ENCODE measurements around the gene VIL1. TPM values are rescaled to one million over a fixed set of nuclear protein-coding genes. Genes with fewer than 3 reads are reported as not detected.
A peak's percentile ranks its signal among the peaks of the same experiment; 100 is the strongest.

Gene VIL1
- total RNA-seq, 4 donors from 2014 or later, result 189 to 1,274 (median 741) TPM

DNA sequence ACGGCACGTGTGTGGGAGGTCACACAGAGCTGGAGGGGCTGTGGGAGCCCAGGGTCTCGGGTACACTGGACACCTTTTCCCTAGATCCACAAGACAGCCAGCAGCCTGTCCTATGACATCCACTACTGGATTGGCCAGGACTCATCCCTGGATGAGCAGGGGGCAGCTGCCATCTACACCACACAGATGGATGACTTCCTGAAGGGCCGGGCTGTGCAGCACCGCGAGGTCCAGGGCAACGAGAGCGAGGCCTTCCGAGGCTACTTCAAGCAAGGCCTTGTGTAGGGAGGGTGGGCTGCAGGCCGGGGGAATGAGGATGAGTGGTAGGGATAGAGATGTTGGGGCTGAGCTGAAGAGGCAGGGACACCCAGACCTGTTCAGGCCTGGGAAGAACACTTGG, 6.6 kb downstream of the VIL1 start:
- TF ChIP-seq, protein P1, sequence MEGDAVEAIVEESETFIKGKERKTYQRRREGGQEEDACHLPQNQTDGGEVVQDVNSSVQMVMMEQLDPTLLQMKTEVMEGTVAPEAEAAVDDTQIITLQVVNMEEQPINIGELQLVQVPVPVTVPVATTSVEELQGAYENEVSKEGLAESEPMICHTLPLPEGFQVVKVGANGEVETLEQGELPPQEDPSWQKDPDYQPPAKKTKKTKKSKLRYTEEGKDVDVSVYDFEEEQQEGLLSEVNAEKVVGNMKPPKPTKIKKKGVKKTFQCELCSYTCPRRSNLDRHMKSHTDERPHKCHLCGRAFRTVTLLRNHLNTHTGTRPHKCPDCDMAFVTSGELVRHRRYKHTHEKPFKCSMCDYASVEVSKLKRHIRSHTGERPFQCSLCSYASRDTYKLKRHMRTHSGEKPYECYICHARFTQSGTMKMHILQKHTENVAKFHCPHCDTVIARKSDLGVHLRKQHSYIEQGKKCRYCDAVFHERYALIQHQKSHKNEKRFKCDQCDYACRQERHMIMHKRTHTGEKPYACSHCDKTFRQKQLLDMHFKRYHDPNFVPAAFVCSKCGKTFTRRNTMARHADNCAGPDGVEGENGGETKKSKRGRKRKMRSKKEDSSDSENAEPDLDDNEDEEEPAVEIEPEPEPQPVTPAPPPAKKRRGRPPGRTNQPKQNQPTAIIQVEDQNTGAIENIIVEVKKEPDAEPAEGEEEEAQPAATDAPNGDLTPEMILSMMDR (IDR thresholded peaks at IDR 0.05), result no peak
- no peak for TF ChIP-seq POLR2A (IDR thresholded peaks at IDR 0.05)
- Histone ChIP-seq H3K36me3 (peaks cover 0 to 65% (median 0%) of the 10 kb centered on the region in 3 donors), H3K27me3 (no peaks in the 10 kb centered on the region), H3K4me1 (no peaks in the 10 kb centered on the region), H3K4me3 (no peak overlapping the region), H3K9me3 (no peaks in the 10 kb centered on the region), H3K27ac (no peak overlapping the region)
- DNase-seq, result no peak

DNA sequence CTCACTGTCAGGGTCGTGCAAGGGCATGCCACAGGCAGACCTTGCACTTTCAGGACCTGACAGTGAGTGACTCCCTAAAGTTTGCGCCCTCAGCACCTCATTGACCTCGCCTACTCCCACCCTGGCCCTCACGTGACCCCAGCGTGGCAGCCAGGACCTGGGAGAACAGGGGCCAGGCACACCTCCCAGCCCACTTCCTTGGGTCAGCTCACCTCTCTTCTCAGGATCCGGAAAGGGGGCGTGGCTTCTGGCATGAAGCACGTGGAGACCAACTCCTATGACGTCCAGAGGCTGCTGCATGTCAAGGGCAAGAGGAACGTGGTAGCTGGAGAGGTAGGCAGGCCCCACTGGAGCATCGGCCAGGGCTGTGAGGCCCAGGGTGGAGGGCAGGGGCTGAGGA, 8.8 kb downstream of the VIL1 start:
- Histone ChIP-seq H3K9me3 (no peaks in the 10 kb centered on the region), H3K27ac (no peak overlapping the region), H3K4me3 (no peak overlapping the region), H3K27me3 (no peaks in the 10 kb centered on the region), H3K36me3 (peaks cover 0 to 69% (median 0%) of the 10 kb centered on the region in 3 donors), H3K4me1 (no peaks in the 10 kb centered on the region)
- DNase-seq, result peak in 1 of 3 donors; percentile 41
- TF ChIP-seq POLR2A (IDR thresholded peaks at IDR 0.05), result no peak
- TF ChIP-seq, protein P1 (IDR thresholded peaks at IDR 0.05), result no peak

DNA sequence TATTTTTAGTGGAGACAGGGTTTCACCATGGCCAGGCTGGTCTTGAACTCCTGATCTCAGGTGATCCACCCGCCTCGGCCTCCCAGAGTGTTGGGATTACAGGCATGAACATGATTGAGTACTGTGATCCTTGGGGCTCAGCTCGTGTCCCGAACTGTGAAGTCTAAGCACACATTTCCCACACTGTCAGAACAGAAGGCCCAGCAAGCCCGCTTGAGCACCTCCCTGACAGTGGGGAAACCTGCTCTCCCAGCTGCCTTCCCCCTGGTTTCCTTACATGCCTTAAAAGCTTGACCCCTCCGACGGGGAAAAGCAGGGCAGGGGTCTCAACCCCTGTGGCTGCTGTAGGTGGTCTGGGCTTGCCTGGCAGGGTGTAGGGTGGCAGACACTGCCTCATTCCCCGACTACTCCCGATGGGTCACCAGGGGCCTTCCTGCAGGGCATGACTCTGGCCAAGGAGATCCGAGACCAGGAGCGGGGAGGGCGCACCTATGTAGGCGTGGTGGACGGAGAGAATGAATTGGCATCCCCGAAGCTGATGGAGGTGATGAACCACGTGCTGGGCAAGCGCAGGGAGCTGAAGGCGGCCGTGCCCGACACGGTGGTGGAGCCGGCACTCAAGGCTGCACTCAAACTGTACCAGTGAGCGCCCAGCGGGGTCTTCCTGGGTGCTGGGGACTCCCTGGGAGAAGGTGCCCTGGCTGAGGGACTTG, 10.1 kb downstream of the VIL1 start:
- H3K4me3 ChIP-seq, result no peak overlapping the region
- DNase-seq, result peak in 1 of 3 donors; percentile 45
- peaks cover 0 to 66% (median 0%) of the 10 kb centered on the region in 3 donors for H3K36me3 ChIP-seq
- TF ChIP-seq POLR2A (IDR thresholded peaks at IDR 0.05), result no peak
- TF ChIP-seq, protein P1 (IDR thresholded peaks at IDR 0.05), result no peak
- H3K9me3 ChIP-seq, result no peaks in the 10 kb centered on the region
- H3K27me3 ChIP-seq, result no peaks in the 10 kb centered on the region
- no peaks in the 10 kb centered on the region for H3K4me1 ChIP-seq
- H3K27ac ChIP-seq, result no peak overlapping the region

DNA sequence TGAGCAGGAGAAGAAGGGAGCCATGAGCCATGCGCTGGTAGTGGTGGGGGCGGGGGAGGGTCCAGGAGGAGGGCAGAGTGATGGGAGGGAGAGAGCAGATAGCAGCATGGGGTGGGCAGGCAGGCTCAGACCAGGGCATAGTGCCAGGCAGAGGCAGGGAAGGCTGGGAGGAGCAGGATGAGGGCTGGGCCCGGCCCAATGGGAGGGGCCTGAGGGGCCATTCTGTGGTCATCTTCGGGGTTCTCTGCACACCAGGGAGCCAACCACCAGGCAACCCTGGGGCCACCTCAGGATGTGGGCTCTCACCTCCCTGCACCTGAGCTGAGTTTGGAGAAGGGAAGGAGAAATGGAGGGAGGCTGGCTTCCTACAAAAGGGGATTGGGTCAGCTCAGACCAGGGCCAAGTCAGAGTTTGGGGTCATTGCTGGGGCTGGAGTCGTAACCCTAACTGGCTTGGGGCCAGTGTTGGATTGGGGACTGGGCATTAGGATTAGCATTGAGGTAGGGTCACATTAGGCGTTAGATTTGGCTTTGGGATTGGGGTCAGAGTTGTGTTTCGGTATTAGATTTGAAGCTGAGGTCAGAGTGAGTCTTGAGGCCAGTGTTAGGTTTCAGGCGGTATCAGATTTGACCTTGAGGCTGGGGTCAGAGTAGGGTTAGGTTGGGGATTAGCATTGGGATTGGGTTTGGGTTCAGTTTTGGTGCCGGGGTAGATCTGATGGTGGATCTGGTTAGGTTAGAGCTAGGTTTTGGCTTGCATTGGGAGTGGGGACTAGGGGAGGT, 11.2 kb downstream of the VIL1 start:
- peak in 1 of 3 donors; percentile 39 for DNase-seq
- no peak overlapping the region for H3K27ac ChIP-seq
- H3K9me3 ChIP-seq, result no peaks in the 10 kb centered on the region
- H3K4me1 ChIP-seq, result no peaks in the 10 kb centered on the region
- H3K36me3 ChIP-seq, result peaks cover 0 to 67% (median 0%) of the 10 kb centered on the region in 3 donors
- no peaks in the 10 kb centered on the region for H3K27me3 ChIP-seq
- TF ChIP-seq POLR2A (IDR thresholded peaks at IDR 0.05), result no peak
- TF ChIP-seq, protein P1 (IDR thresholded peaks at IDR 0.05), result no peak
- H3K4me3 ChIP-seq, result no peak overlapping the region

DNA sequence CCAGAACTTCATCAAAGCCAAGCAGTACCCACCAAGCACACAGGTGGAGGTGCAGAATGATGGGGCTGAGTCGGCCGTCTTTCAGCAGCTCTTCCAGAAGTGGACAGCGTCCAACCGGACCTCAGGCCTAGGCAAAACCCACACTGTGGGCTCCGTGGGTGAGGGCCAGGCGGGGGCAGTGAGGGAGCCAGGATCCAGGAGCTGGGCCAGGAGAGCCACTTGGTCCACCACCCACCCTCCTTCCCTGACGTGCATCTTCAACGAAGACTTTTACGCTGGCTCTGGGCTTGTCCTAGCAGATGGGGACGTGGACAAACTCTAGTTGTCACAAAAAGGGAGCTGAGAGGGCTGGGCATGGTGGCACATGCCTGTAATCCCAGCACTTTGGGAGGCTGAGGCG, 11.8 kb downstream of the VIL1 start:
- no peaks in the 10 kb centered on the region for H3K27me3 ChIP-seq
- H3K36me3 ChIP-seq, result peaks cover 0 to 67% (median 0%) of the 10 kb centered on the region in 3 donors
- TF ChIP-seq, protein P1 (IDR thresholded peaks at IDR 0.05), result no peak
- TF ChIP-seq POLR2A (IDR thresholded peaks at IDR 0.05), result no peak
- H3K27ac ChIP-seq, result no peak overlapping the region
- no peaks in the 10 kb centered on the region for H3K9me3 ChIP-seq
- H3K4me3 ChIP-seq, result no peak overlapping the region
- H3K4me1 ChIP-seq, result no peaks in the 10 kb centered on the region
- DNase-seq, result no peak
